GM21528 (cell line): ENCODE results near the gene DTNA.
"Not testable (repeated sequence)": the region's sequence is repeated elsewhere in the genome, so short reads cannot be mapped to it uniquely, and the experiment has no call there.

ENCODE experiments used
- ATAC-seq: cut with Tn5 transposase; IDR thresholded peaks from one replicate; pipeline ENCODE4 v1.9.1; 2021; ENCODE audit warnings: mild to moderate bottlenecking, moderate library complexity; ENCODE audit not compliant: unreplicated experiment, low FRiP score

DTNA gene

DNA sequence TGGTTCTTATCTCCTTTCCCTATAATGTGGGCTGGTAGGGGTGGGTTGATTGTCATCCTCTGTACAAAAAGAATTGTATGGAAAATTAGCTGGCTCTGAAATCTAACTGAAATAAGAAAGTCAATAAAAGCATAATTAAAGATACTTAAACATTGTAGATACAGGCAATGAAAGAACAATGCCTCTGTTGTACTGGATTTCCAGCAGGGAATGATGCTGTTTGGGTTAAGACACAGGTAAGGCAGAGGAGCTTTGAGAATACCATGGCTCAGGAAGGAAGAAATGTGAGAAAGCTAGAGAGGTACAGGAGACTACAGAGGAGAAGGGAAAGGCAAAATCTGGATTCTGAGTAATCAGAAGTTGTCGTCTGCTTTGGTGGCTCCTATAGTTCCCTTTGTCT is 10.1 kb downstream of the DTNA start:
- no peak for ATAC-seq

DNA sequence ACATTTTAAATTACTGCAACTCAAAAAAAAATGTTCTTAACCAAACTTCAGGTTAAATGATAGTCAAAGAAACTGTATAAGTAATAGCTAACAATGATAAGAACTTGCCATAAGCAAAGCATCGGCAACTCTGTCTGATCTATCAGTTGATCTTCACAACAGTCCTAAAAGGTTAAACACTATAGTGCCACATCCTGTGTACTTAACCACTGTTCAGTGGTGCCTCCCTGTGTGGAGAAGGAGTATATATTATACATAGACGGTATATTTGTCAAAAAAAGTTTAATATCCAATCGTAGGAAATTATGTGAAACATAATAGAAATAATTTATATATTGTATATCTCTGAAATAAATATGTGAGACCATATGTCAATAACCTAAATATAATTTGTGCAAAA is 13.0 kb downstream of the DTNA start:
- no peak for ATAC-seq

DNA sequence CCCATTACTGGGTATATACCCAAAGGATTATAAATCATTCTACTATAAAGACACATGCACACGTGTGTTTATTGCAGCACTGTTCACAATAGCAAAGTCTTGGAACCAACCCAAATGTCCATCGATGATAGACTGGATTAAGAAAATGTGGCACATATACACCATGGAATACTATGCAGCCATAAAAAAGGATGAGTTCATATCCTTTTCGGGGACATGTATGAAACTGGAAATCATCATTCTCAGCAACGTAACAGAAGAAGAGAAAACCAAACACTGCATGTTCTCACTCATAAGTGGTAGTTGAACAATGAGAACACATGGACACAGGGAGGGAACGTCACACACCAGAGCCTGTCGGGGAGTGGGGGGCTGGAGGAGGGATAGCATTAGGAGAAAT is 15.6 kb downstream of the DTNA start:
- ATAC-seq: not testable (repeated sequence)

DNA sequence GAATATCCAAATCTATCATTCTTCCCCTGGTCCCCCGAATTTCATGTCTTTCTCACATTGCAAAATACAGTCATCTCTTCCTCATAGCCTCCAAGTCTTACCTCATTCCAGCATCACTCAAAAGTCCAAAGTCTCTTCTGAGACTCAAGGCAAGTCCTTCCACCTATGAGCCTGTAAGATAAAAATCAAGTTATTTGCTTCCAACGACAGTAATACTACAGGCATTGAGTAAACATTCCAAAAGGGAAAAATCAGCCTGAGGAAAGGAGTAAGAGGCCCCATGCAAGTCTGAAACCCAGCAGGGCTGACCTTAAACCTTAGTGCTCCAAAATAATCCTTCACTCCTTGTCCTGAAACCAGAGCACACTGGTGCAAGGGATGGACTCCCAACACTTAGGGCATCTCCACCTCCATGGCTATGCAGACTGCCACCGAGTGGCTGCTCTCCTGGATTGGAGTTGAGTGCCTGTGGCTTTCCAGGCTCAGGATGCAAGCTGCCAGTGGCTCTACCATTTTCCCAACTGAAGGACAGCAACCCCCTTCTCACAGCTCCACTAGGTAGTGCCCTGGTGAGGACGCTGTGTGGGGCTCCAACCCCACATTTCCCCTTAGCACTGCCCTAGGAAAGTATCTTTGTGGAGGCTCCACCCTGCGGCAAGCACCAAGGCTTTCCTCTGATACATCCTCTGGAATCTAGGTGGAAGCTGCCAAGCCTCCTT is 16.3 kb downstream of the DTNA start:
- no peak for ATAC-seq

DNA sequence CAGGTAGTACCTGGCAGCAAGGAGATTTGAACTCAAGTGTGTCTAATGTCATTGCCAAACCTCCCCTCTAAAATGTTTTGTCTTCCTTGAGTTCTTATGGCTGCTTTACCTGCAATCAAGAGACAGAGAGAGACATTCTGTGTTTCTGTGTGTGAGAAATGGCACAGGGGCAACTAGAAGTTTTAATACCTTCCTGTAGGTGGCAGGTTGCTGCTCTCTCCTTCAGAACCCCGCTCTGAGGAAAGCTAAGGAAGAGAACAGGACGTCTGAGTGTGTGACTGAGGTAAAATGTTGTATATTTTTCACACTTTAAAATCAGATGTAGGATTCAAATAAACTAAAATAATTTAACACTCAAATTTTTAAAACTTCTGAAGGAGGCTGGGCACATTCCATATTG is 19.2 kb downstream of the DTNA start:
- no peak for ATAC-seq

DNA sequence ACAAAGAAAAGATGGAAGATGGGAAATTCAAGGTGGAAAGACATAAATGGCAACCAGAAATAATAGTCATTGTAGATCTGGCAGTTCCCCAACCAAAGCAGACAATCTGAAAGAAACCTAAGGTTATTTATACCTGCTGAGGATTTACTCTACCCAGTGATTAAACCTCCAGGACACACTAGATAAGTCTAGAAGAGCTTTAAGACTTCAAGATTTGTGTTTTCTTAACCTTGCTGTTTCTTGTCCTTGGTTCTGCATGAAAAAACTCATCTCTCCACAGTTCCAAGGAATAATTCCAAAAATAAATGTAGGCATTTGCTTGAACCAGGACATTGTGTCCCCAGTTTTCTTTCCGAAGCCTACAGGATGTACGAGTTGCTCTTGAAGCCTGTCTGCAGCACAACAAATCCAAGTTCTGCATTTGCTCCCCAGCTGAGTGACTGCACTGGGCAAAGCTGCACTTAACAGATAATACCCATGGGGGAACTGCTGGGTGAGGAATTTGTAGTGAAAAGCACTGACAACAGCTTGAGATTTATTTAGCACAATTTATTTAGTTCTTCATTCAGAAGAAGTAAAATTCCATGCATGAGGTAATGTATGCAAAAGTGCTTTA is 19.8 kb downstream of the DTNA start:
- no peak for ATAC-seq

DNA sequence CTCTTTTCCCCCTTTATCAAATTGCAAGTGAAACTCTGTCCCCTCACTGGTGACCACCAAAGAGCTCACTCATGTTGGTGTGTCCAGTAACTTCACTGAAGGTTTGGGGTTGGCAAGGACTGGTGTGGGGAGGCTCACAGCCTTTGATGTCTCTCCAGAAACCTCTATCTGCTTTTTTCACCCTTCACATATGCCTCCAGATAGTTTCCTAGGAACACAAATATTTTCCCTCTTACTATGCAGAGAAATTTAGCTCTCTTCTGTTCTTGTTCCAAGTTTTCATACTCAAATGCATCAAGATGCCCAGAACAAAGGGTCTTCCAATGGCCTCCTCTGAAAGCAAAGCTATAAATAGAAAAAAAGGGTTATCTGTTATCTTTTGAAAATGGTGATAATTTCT is 20.7 kb downstream of the DTNA start:
- no peak for ATAC-seq

DNA sequence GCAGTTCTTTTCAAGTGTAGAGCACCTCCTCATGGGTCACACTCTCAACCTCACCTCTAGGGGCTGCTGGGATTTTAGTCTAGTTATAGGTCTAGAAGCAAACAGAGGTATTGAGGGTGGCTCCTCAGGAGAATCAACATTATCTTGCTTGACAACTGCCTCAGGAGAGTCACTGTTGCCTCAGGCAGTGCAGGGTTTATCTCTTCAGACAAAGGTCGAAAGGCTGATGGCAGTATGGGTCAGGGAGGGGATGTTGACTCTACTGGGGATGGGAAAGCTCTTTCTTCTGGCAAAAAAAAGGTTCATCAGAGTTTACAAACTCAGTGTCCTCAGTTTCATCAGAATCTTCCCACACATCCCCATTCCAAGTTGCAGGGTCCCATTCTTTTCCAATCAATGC is 24.0 kb downstream of the DTNA start:
- ATAC-seq: no peak

DNA sequence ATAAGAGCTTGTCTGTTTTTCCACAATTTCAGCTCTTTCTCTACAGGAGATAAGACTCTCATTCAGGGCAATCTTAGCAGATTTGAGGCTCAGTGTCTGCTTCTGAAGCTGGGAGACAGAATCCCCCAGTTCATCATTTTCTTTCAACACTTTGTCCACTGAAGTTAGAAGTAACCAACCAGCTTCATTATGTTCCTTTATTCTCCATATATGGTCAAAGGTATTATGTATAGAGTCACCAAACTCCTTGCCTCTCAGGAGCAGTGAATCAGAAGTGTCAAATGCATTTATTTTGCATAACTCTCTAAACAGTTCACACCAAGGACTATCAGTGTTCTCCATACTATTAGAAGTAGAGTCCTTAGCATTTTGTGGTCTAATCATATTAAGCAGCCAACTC is 24.4 kb downstream of the DTNA start:
- ATAC-seq: not testable (repeated sequence)

DNA sequence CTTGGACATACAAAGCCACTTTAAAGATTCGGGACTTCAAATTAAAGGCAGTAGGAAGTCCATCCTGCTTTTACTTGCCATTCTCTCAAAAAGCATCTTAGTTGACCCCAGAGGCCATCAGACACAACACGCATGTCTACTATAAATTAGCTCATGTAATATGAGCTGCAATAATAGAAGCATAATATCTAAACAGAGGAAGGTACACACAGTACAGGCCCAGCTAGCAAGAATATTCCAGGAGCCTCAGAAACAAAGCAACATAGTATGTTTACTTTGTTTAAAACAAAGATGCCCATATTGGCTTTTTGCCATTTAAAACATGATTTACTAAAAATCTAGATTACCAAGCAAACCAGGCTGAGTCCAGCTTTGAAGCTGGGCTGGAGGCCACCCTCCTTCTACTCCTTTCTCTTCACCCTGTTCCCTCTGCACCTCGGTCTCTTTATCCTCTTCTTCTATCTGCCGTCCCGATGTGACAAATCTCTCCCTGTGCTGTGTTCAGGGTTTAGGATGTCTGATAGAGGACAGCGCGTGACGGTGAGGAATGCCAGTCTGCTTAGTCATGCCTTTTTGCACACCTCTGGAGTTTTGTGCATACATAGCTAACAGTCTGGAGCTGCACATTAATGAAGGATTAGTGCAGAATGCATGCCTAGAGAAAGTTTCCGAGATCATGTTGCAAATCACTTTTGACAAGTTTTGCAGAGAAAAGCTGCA is 28.2 kb downstream of the DTNA start:
- no peak for ATAC-seq

DNA sequence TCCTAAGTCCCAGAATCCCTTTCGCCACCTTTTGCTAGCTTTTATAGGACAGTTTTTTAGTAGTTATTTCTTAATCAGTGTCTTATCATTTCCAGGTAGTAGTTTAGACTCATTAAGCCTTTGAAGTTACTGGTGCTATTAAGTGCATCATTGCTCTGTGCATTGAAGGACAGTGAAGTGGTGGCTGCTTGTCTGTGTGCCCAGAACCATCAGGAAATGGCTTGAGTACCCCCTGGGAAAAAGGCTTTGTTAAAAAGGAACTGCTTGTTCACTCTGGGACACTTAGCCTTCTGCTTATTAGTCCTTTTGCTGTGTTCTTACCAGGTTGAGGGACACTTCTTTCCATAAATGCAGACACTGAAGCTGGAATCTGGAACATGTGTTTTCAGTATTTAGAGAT is 30.0 kb downstream of the DTNA start:
- no peak for ATAC-seq

DNA sequence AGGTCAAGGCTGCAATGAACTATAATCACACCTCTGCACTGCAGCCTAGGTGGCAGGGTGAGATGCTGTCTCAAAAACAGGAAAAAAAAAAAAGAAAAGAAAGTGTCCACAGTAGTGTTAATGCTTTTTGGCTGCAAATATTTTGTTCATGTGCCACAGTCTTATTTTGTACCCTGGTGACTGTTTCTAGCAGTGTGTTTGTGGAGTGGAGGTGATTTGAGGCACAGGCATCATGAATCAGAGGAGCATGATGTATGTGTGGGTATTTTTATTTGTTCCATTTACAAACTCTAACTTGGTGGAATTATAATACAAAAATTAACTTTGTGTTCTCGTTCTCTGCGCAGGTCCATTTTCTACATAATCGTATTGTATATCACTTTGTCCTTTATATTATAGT is 30.6 kb downstream of the DTNA start:
- ATAC-seq: no peak

DNA sequence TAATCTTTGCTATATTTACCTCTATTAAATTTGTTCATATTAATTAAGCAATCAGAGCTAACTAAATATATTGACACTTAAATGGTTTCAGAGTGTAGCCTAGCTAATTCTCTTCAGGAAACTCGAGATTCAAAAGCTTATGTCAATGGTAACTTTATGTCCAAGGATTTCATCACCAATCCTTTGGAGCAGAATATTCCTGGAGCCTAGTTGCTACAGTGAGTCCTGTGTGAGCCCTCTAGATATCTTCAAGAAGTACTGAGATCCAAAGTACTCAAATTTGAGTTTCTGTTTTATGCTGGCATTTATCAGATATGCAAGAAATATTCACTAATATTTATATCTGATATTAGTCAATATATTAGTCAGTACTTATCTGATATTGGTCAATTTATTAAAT is 31.3 kb downstream of the DTNA start:
- ATAC-seq: no peak

DNA sequence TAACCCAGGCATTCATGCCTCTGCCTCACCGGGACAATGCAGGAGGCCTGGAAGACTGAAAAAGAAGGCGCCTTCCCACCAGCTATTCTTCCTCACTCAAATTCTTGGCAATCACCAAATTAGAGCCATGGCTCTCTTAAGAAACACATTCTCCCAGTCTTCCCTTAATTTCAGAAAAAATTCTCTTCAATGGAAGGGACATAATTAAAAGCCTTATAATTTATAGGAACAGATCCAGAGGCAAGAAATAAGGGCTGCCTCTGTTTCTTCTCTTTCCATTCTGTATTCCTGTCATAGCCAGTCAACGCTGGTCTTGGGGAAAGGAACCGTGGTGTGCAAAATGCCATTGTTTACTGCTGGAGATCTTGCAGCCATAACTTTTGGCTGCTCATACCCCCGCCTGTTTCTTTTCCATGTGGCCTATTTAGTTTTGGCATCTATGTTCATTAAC is 32.8 kb downstream of the DTNA start:
- no peak for ATAC-seq

DNA sequence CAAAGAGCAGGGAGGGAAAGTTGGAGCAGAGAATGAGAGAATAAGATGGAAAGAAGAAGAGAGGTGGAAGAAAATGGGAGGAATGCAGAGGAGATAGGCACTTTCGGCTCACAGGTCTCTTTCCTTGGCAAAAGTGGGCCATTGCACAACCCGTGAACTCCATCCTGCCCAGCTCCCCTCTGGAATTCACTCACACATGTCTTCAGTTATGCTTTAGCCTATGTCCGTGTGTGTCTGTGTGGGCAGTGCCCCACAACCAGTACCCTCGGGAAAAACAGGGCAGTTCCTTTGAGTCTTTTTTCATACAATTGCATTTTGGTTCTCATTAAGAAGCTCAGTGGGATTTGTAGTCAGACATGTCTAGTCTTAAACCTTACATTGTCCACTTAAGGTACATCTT is 34.5 kb downstream of the DTNA start:
- ATAC-seq: no peak

DNA sequence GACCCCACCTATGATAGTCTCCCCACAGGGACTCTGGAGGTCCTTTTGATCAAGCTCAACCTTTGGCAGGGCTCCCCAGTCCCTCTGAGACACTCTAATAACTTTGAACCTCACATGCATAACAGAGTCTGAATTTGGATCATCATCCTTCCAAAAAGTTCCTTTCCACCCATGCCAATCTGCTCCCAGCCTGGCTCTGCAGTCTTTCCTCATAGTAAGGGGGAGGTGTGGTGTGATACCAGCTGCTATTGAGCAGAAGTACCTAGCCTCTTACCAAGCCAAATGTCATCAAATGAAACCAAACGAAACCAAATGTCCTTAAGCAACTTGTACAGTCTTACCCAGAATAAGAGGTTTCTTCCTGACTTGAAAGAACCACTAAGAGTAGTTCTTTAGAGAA is 36.5 kb downstream of the DTNA start:
- no peak for ATAC-seq

DNA sequence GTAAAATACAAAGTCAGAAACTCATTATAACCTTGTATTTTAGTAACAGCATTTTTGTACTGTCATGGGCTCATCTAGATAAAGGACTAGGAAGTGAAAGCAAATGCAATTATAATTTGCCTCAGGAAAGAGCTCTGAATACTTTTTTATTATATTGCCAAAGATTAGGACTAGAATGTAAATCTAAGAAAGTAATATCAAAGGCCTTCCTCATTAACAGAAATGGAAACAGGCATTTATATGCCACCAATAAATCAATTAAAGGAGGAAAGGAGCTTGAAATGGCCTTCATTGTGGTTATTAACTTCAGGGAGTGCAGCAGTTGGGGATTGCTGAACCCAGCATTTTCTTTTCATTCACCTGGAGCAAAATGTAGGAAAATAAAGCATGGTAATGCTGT is 39.6 kb downstream of the DTNA start:
- ATAC-seq: no peak

DNA sequence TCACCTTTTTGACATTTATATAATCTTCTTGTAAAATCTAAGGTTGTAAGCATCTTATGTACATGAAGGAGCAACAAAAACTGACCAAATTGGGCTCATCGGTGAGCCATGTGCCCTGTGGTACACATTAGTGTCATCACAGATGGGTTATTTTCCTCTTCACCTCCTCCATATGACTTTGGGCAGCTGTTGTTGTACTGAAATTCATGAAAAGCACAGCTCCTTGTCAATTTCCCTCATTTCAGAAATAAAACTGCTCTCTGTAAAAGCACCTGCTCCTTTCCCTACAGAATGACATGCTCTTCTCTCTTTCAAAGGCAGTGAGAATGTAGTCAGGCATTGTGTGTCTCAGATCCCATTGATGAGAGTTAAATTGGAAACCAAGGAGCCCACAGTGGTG is 42.0 kb downstream of the DTNA start:
- no peak for ATAC-seq

DNA sequence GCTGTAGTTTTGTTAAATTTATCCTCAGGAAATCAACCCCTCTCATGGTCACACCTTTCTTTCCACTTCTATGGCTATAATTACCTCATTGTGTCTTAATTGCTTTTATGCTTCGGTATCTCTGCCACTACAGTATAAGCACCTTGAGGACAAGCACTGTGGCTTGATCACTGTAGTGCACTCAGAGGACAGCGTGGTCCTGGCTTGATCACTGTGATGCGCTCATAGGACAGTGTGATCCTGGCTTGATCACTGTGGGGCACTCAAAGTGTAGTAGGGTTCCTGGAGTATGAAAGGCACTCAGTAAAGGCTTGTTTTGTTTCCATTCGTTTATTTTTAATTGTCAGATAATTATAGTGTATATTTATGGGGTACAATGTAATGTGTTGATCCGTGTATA is 44.2 kb downstream of the DTNA start:
- ATAC-seq: no peak

DNA sequence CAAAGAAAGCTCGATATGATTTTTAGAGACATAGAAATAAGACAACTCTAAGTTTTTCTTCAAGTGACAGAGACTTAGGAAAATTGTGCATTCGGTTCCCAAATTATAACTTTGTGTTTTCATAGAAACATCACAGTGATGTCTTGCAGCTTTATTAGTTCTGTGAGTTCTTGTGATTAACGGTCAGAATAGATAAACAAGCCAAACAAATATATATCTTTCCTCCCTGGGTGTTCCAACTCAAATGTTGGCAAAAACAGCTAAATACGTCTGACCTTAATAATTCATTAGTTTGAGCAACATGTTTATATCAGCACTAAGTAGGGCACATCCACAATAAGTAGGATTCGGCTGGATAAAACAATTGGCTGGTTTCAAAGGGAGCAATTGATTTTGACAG is 47.6 kb downstream of the DTNA start:
- ATAC-seq: no peak

DNA sequence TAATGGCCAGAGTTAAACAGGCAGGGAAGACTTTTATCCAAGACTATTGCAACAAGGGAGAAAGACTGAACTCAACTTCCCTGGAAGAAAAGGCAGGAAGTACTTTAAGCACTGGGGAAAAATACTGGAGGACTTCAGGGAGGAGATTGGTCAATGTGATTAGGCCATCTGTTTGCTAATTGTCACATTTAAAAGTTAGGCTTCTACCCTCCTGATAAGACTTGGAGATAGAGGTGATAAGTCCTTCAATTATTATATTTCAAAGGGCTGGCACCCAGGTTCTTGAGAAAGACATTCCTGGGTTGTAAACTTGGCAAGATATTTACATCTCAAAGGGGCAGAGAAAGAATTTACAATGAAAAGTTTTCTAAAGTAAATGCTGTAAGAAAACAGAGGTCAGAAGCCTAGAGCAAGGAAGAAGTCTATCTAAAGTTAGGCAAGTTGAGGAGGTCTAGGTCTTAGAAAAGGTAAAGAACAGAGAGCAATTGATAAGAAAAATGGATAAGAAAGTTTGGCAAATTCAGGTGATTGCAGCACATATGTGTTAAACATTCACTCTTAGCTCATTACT is 48.4 kb downstream of the DTNA start:
- no peak for ATAC-seq

DNA sequence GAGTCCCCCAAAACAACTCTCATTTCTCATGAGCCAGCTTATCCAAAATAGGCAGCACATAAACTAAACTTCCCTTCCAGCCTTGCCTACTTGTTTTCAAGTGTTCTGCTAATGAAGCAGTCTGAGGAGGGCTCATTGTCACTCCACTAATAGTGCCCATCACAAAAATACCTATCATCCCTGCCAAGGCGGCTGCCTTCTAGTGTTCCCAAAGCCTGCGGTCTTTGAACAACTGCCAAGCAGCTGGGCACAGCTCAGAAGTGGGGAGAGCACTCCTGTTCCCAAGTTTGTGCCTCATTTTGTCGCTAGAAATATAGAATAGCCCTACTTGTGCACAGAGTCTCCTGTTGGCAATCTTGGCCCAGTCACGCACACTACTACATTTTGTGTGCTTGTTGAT is 50.3 kb downstream of the DTNA start:
- no peak for ATAC-seq
